Endometrial microvascular endothelial cells (primary cell): ENCODE results near the gene ATP13A3. TPM values are rescaled to one million over a fixed set of nuclear protein-coding genes. Genes with fewer than 3 reads are reported as not detected.

Experiments
- in situ Hi-C: cut with HindIII; loops from 2 replicates; pipeline ENCODE4 v1.10.0; 2017; ENCODE audit warnings: low sequenced_read_pairs, low pct_unique_long_range_greater_than_20kb; ENCODE audit errors: inconsistent ontology term
- total RNA-seq: library from RNA; depleted of rRNA; stranded (reverse); fragments of >200 nt; gene quantifications from one replicate; pipeline ENCODE4 v1.2.3, GENCODE V29; 2015; ENCODE audit errors: inconsistent ontology term

Gene ATP13A3
- total RNA-seq, 1 donor from 2014 or later, result 251 TPM

- in situ Hi-C loops, result no loop called here
Observed at GRCh38 chr3:194365526-194365925, 121.3 kb downstream of the ATP13A3 start.

DNA sequence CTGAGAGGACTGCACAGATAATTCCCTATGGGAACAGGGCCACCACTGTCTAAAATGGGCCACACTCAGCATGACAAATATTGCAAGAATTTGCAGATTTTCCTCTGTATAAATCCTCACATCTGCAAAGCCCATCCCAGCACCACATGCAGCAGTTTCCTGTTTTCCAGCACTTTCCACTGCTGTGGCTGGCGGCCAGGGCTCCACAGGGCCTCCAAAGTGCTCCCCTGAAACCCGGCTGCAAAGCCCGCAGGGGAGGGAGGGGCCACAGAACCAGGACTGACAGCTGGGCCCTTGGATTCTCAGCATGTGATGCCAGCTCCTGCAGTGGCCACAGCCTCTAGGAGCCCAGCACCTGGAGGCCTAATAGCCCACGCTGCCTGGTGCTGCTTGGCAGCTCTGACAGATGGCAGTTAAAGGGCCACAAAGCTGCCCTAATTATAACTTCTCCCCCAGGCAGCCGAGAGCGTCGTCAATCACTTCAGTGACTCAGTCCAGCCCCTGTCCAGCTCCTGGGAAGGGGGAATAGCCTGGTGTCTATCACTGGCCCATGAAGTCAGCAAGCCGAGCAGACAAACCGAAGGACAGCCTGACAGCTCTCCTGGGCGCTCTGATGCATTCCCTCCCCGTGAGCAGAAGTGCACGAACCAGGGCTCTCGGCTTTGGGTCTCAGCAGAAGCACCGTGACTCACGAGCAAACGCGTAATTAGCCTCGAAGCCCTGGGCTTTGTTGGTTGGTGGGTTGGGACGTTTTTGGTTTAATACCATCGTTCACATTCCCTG, 122.0 kb downstream of the ATP13A3 start:
- in situ Hi-C loops, result no loop called here

DNA sequence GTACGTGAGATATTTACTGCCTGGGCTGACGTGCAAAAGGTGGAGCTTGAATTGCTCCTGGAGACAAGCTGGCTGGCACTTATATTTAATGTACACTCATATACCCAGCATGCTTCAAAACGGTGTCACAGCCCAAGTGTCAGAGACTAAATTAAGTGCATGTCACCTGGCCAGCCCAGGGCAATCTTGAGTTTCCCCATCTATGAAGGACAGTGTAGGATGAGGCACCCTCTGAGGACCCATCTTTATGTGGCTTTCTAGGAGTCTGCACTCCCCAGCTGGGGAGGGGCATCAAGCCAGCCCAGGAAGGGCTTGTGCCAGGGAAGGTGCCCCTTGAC, 122.5 kb downstream of the ATP13A3 start:
- in situ Hi-C loops, result no loop called here

GRCh38 chr3:194360568-194360967, 126.2 kb downstream of the ATP13A3 start:
- in situ Hi-C loops, result no loop called here

- in situ Hi-C loops, result no loop called here
Observed at GRCh38 chr3:194357681-194358080, 129.1 kb downstream of the ATP13A3 start.

GRCh38 chr3:194355379-194355778, 131.4 kb downstream of the ATP13A3 start:
- in situ Hi-C loops, result no loop called here

GRCh38 chr3:194354315-194354714, 132.5 kb downstream of the ATP13A3 start:
- in situ Hi-C loops, result no loop called here

Other genes starting within 250 kb of the ATP13A3 start
- gene CPN2, start 135.7 kb downstream of the ATP13A3 start, total RNA-seq, result not detected
- gene LRRC15, start 117.3 kb downstream of the ATP13A3 start, total RNA-seq, result not detected
- gene GP5, start 87.7 kb downstream of the ATP13A3 start, total RNA-seq, result not detected
- 69.5 TPM for gene TMEM44, start 146.4 kb upstream of the ATP13A3 start, total RNA-seq
- 58.9 TPM for gene LSG1, start 185.2 kb upstream of the ATP13A3 start, total RNA-seq
- 261 TPM for gene FAM43A, start 198.9 kb upstream of the ATP13A3 start, total RNA-seq